Fibroblast of lung (primary cell): ENCODE data around the gene ADAMTSL1.

ENCODE experiments used
- CTCF ChIP-seq, 2 donors: IDR thresholded peaks in 1 of 2; conservative IDR thresholded peaks in 1 of 2; 1 replicate in 1 of 2; 2 replicates in 1 of 2; pipeline ENCODE4 v1.5.1; 2011 to 2012; ENCODE audit warnings: low read length in 2 of 2, control low read depth in 1 of 2, inconsistent platforms in 1 of 2, low read depth in 1 of 2, mild to moderate bottlenecking in 1 of 2
- EZH2 ChIP-seq: IDR thresholded peaks from 2 replicates; pipeline ENCODE4 v1.5.1; 2012; ENCODE audit warnings: low read length, control low read depth, mild to moderate bottlenecking; ENCODE audit errors: missing control alignments

GRCh38 chr9:18480662-18481093 lies 6.7 kb downstream of the ADAMTSL1 start:
- TF ChIP-seq EZH2 (no peak), CTCF (conservative IDR thresholded peaks at IDR 0.05 in 1 of 2, IDR thresholded peaks at IDR 0.05 in 1 of 2; ENCODE audit: low read depth in 1 of 2, low read length in 2 of 2) (no peak)
